ENCODE results near the gene TRAF5.

Gene TRAF5

DNA sequence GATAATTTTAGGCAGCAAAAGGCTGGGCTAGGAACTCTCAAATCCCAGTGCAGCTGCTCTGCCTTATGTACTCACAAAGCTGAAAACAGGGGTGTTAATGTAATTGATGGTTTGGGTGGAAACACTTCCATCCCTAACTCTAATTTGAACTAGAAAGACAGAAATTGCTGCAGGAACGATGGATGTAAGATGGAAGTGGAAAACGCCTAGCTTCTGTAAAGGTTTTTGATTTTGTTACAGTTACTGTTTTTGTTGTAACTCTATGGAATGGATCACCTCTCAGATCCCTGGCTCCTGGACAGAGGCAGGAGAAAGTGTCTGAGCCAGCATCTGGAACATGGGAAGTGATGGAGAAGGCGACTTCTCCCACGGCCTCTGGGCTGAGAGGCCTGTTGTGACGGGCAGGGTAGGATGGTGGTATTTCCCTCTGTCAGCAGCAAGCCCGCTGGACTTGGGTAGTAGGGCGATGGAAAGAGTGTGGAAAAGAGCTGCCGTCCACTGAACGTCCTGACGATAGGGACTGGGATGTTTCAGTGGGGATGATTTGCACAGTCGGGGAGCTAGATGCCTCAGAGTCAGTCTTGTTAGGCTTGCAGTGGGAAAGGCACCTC, 1.6 kb downstream of the TRAF5 start:
- DNase-seq (ENCODE audit: low read depth in 3 of 3): no peak

DNA sequence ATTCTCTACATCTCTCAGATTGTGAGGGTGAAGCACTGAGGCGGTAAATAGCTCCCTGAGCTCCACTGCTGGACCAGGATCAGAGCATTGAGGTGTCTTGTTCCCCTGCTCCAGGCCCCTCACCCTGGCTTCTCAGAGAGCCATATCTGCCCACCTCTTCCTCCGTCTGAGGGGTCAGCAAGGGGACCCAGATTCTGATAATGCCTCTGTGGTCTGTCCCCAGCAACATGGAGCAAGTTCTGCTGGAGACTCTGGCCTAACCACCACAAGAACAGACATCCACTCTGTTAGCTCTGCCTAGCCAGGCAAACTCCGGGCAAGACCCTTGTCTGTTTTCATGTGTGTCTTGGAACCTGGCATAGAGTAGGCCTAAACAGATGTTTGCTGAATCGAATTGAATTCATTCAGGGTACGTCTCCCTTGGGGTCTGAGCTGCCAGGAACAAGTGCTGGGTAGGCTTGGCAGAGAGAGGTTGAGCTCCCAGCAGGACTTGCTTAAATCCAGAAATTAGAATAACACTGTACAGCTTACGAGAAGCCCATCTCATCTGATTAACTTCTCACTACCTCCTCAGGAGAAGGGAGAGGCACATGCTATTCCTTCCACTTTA, 2.3 kb downstream of the TRAF5 start:
- DNase-seq (ENCODE audit: low read depth in 3 of 3): no peak

DNA sequence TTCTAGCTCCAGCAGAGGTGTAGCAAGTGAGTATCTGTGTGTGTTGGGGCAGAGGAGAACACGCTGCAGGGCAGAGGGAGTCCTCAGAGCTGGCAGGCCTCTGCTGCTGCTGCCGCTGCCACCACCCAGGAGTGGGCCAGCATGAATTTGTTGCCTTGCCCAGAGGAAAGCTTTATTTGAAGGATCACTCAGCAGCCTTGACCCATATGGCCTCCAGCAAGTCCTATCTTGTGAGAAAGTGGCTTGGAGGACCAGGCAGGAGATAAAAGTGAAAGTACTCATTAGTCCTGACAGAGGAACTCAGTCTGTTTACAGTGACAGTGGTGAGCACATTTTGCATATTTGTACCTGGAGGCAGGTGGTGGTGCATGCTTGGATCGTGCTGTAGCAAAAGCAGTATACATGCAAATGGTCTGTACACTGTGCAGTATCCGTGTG, 3.1 kb downstream of the TRAF5 start:
- no peak for DNase-seq (ENCODE audit: low read depth in 3 of 3)

DNA sequence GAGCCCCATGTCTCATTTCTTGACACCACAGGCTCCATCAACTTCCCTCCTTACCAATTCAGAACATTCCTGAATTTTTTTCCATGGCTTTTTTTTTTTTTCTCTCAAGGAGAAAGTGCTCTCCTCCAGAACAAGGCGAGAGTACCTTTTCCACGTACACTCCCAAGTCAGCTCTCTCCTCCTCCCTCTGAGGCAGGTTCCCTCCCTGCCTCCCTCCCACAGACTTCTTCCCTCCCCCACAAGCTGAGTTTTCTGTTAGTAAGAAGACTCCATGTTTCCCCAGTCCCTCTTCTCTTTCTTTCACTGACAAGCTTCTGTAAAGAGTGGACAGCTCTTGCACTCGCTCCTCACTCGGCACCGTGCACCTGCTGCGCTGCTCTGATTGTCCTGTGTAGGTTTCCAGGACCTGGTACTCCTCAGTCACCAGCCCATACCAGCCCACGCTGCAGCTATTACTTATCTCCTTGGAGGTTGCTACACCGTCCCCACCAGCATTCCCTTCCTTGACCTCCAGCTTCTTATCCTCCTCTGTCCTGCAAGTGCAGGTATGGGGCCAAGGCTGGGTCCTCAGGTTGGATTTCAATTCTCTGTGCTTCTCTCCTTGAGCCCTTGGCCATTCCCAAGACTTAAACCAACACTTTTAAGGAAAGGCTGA, 3.8 kb downstream of the TRAF5 start:
- no peak for DNase-seq (ENCODE audit: low read depth in 3 of 3)

DNA sequence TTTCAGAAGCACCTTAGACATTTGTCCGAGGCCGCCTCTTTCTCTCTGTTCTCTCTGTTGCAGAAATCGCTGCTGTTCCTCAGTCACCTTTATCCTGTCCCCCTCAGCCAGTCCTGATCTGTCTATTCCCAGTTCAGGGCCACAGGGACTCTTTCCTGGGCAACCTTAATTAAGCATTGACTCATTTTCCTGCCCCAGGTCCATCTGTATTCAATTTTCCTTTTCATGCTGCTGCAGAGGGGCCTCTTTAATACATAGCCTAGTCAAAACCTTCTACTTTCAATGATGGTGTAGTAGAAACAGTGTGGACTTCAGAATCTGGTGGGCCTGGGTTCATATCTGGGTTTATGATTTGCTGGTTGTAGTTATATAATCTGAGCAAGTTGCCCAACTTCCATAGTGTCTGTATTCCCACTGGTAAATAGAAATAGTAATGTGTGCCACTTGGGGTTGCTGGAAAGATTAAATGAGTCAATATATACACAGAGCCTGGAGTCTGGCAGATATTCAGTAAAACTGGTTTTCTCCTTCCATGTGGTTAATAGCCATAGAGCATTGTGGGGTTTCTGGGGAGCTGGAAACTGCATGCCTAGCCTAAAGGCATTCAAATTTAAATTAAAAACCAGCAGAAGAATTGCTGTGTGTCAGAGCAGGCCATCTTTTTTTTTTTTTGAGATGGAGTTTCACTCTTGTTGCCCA, 4.5 kb downstream of the TRAF5 start:
- no peak for DNase-seq (ENCODE audit: low read depth in 3 of 3)

DNA sequence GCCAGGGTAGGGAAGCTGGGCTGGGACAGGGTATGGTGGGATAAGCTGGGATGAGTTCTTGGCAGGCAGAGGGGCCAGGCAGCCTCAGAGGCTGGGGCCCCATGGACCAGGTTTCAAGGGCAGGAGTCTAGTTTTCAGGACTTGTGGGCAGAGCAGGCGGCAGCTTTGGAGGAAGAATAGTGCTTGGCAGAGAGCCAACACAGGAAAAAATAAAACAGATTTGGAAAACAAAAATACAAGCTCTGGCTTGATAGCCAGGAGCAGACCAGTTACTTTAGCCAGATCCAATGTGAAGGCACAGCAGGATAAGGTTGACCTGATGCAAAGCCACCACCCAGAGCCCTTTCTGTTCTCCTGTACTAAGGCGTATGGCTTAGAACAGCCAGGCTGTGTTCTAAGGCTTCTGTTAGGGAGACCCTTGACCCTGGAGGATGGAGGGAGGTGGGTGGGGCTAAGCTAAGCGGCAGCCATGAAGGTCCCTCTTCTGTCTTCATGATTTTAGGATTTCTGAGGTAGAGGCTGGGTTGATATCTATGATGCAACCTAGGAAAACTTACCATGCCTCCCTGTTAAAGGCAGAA, 5.5 kb downstream of the TRAF5 start:
- DNase-seq (ENCODE audit: low read depth in 3 of 3): no peak

DNA sequence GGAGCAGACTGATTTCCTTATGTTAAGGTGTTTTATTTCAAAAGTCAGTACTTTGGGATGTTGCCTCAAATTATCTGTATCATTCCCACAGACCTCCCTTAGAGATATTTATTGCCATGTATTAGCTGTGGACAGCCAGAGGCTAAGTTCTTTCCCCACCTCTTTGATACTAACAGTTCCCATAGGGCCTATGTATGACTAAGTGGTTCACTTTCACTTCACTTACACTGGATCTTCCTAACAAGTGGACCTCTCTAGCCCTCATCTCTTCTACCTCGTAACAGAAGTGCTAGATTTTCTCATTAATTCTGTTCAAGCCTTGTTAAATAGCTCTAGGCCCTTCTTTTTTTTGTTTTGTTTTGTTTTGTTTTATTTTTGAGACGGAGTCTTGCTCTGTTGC, 6.2 kb downstream of the TRAF5 start:
- no peak for DNase-seq (ENCODE audit: low read depth in 3 of 3)

DNA sequence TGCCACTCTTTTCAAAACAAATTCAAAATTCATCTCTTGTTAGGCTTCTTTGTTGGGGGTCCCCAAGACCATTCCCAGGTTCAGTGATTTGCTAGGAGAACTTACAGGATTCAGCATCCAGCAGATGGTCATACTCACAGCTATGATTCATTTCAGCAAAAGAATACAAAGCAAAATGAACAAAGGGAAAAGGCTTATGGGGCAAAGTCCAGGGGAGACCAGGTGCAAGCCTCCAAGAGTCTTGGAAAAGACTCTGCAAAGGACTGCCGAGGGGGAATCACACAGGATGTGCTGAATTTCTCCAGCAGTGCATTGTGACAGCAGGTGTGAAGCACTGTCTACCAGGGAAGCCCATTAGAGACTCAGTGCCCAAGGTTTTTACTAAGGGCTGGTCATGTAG, 7.3 kb downstream of the TRAF5 start:
- no peak for DNase-seq (ENCODE audit: low read depth in 3 of 3)

DNA sequence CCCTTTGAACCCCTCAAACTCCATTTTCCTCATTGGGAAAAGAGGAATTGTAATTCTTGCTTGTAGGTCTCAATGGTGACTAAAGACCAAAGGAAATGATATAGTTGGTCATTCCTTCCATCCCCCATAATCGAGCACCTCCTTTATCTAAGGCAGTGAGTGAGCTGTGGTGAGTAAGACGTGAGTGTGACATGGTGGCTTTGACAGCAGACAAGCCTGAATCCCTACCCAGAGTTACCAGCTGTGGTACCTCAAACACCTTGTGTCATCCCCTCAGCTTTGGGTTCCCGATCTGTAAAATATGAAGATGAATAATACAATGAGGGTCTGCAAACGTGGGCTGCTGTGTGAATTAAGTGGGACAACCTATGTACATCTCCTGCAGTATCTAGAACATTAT, 8.4 kb downstream of the TRAF5 start:
- DNase-seq (ENCODE audit: low read depth in 3 of 3): no peak

DNA sequence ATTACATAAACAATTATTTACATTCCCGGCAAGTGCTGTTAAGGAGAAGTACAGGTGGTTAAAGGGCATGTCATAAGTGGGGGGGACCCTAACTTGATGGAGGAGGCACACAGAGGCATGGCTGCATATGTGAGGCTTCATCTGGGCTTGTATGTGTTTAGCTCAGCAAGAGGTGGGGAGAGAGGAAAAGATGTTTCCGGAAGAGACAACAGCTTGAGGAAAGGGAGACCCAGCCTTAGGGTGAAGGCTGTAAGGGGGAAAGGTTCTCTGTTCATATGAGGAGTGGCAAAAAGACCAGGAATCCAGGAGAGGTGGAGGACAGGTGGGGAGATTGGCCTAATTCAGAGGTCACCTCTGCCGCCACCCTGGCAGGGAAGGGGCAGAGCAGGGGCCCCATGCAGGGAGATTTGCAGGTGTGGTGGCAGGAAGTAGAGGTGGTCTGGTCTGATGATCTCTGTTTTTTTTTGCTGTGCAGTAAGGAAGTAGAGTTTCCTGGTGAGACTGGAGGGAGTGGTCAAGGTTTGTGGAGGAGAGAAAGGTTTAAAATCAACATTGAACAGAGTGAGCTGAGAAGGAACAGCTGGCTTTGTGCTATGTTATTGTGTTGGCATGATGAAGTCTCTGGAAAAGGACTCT, 9.0 kb downstream of the TRAF5 start:
- no peak for DNase-seq (ENCODE audit: low read depth in 3 of 3)

DNA sequence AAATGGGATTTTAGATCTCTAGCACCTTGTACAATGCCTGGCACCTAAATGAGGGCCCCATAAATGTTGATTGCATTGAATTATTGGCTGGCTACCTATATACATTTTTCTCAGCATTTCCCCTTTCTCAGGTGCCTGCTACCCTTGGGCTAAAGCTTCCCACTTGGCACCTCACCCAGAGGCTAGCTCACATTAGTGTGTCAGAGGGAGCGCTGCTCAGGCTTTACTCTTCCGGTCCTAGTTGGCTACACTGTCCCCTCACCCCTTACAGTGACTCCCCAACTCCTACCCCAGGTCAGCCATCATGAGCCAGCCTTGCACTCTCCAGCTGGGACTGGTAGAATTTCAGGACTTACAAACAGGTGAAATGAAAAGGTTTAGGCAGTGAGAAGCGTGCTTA, 9.5 kb downstream of the TRAF5 start:
- no peak for DNase-seq (ENCODE audit: low read depth in 3 of 3)

DNA sequence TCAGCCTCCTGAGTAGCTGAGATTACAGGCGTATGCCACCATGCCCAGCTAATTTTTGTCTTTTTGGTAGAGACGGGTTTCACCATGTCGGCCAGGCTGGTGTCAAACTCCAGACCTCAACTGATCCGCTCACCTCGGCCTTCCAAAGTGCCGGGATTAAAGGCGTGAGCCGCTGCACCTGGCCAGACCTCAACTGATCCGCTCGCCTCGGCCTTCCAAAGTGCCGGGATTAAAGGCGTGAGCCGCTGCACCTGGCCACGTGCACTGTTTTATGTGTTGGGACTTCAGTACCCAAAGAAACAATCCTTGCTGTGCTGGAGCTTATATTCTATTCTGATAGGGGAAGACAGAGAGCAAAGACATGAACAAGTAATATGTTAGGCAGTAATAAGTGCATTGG, 10.1 kb downstream of the TRAF5 start:
- no peak for DNase-seq (ENCODE audit: low read depth in 3 of 3)

DNA sequence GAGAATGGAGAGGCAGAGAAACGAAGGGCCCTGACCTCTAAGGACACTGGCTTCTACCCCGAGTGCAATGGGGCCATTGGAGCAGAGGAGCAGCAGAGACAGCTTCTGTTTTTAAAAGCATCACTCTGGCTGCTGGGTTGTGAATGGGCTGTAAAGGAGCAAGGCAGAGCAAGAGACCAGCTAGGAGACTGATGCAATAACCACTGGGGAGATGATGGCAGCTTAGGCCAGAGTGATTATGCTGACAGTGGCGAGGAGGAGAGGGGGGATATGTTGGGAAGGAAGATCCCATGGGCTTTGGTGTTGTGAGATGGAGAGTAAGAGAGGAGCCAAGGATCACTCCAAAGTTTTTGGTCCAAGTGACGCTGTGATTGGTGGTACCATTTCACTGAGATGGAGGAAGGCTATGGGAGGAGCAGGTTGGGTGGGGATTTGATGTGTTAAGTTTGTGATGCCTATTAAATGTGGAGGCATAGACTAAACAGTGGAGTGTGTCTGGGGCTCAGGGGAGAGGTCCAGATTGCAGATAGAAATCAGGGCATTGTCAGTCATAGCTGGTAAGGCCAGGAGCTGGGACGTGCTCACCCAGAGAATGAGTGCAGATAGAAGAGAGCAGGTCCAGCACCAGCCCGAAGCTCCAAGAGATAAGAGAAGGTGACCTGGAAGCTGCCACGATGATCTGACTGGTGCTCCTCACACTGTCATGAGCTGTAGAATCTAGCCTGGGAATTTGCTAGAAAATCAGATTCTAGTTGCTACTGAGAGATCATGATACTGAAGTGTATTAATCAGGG, 11.0 kb downstream of the TRAF5 start:
- DNase-seq (ENCODE audit: low read depth in 3 of 3): no peak

DNA sequence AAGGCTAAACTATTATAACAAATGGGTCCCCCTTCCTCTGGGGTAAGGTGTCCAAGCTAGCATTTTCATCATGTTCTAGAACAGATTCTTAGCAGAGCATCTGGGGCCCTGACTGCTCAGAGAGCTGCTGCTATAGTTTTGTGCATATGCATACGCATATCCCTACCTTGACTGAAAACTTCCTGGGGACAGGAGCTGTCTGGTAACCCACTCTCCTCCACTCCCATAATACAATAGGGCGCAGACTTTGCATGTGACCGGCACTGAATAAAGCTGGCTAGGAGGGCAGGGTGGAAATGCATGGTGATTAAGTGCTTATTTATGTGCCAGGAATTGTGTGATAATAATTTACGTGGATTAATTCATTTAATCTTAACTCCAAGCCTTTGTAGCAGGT, 11.6 kb downstream of the TRAF5 start:
- no peak for DNase-seq (ENCODE audit: low read depth in 3 of 3)

DNA sequence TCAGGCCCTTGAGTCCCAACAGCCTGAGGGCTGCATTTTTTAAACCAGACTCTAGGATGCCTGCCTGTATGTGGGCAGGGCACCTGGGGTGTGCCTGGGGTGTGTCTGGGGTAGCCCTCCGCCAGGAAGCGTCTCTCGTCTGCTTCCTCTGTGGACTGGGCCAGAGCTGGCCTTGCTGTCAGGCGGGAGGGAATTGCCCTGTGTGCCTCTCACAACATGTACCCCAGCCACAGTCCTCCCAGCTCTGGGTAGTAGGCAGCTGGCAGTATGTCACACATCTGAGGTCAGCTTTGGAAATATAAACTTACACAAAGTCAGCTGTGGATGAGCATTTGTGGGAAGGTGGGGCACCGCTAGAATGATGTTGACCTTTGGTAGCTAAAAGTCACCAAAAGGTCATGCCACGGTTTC, 13.0 kb downstream of the TRAF5 start:
- no peak for DNase-seq (ENCODE audit: low read depth in 3 of 3)

DNA sequence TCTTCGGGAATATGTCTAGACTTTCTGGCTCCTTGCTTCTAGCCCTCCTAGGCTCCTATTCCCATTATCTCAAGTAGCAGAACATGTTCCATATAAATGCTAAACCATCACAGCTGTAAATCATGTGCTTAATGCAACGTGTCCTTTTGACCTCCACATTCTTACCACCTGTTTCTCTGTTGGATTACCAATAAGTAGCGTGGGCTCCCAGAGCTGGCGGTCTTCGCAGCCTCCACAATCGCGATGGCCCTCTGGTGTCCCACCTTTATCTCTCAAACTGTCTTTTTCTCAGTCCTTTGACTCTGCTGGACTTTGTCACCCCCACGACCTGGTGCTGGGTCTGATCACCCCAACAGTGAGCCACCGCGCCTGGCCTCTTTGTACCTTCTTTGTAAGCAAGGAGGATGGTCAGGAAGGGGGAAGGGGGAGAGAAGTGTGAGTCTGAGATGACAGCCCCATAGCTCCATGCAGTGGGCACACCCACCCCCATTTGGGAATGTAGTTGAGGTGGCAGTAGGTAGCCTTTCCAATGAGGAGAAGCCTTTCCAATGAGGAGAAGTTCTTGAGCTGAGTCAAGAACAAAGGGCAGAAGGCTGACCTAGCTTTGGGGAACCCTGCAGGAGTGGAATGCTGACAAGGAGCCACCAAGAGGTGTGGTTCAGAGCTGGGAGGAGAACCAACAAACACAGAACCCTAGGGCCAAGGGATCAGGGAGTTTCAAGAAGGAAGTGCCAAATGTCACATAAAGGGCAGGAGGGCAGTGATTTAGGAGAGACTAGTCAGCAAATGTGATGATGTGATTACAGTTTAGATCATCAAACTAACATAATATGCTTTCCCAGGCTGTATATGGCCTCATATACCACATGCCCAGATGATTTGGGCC, 14.2 kb downstream of the TRAF5 start:
- DNase-seq (ENCODE audit: low read depth in 3 of 3): no peak

DNA sequence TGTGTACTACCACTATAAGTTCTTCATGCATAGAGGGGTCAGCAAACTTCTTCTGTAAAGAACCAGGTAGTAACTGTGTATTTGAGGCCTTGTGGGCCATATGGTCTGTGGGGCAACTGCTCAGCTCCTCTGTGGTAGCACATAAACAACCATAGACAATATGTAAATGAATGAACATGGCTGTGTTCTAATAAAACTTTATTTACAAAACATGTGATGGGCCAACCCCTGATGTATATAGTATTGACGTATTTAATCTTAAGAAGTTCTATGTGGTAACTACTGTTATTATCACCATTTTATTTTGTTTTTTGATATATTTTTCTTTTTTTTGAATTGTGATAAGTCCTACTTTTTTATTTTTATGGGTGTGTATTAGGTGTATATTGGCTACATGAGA, 15.4 kb downstream of the TRAF5 start:
- no peak for DNase-seq (ENCODE audit: low read depth in 3 of 3)

DNA sequence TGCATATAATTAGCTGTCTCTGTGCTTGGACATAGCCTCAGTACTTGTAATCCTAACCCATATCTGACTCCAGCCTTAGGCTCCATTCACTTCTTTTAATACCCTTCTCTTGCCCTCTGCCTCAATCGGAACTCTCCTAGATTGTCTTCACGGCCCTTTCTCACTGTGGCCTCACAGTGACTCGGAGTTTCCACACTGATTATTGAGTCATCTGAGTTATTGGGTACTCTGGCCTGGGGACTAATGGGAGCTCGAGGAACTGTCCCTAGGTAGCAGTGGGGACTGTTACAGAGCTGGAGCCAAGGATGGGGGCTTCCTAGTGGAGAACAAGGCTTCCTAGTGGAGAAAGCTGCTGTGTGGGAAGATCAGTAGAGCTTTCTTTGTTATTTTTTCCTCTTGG, 17.0 kb downstream of the TRAF5 start:
- DNase-seq (ENCODE audit: low read depth in 3 of 3): no peak

DNA sequence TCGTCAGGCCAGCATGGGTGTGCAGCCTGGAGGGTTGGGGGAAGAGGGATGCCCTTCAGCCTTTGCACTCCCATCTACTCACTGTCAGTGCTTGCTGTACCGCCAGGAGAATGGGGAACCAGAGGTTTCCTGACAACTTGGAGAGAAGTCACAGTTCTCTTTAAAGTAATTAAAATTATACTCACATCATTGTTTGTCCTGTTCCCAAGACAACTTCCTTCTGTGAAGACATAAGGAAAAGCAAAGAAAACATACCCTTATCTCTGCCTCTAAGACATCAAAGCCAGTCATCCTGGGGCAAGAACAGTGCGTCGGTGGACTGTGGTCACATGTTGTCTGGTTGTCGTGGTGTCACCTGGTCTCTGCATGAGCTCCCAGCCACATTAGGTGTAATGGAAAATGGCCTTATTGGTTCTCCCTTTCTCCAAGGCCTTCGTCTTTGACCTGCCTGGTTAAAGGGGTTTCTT, 17.6 kb downstream of the TRAF5 start:
- no peak for DNase-seq (ENCODE audit: low read depth in 3 of 3)

DNA sequence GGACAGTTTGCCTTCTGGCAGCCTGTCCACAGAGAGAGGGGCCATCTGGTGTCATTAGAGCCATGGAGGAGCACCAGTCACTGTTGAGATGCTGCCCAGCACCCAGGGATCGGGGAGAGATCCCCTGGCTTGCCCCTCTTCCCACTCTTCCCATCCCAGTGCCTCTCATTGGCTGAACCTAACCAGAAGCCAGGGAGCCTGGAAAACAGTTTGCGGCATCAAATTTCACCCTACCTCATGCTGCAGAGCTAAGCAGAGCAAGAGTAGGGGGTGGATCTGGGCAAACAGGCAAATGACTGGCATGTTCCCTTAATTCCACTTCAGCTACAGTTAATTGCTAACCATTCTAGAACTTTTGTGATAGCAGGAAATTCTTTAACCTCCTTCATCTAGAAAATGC, 19.1 kb downstream of the TRAF5 start:
- DNase-seq (ENCODE audit: low read depth in 3 of 3): no peak

All from stimulated activated CD4-positive, alpha-beta T cell treated with anti-CD3 and anti-CD28 coated beads, TNF-alpha, amount 100 ng/mL, for 48 hours (primary cell).